Subcutaneous adipose tissue (tissue), 4 donors: Measurements from ENCODE around the gene POLR2F. TPM values are rescaled to one million over a fixed set of nuclear protein-coding genes. Genes with fewer than 3 reads are reported as not detected.

Source experiments
- CTCF ChIP-seq: fragments of 450-650 bp; IDR thresholded peaks from one replicate; pipeline ENCODE4 v1.5.1; 2016; ENCODE audit warnings: low read depth, mild to moderate bottlenecking, control low read depth, antibody characterized with exemption, moderate library complexity
- total RNA-seq, 4 donors: library from RNA; depleted of rRNA; stranded (reverse); fragments of >200 nt; gene quantifications; one replicate each; pipeline ENCODE4 v1.1.0, GENCODE V29; 2016

POLR2F gene
- total RNA-seq, 4 donors from 2014 or later = 49.3 to 93.9 (median 67.8) TPM

GRCh38 chr22:37910890-37911672 is 42.4 kb upstream of the POLR2F start:
- no peak for TF ChIP-seq CTCF

GRCh38 chr22:37911697-37912096 is 41.8 kb upstream of the POLR2F start:
- no peak for TF ChIP-seq CTCF

- no peak for TF ChIP-seq CTCF
Measured at GRCh38 chr22:37912171-37912570, 41.3 kb upstream of the POLR2F start.

GRCh38 chr22:37913233-37913721 is 40.2 kb upstream of the POLR2F start:
- no peak for TF ChIP-seq CTCF

- no peak for TF ChIP-seq CTCF
Measured at GRCh38 chr22:37916311-37916710, 37.2 kb upstream of the POLR2F start.

- no peak for TF ChIP-seq CTCF
Measured at GRCh38 chr22:37917874-37918548, 35.5 kb upstream of the POLR2F start.

GRCh38 chr22:37918580-37919270 is 34.8 kb upstream of the POLR2F start:
- no peak for TF ChIP-seq CTCF
